Measurements from ENCODE around the gene TRAF3.

- TF ChIP-seq CTCF (IDR thresholded peaks at IDR 0.05 in 8 of 11, conservative IDR thresholded peaks at IDR 0.05 in 3 of 11) (peak; percentile 28 to 76 (median 64)), POLR2AphosphoS5 (IDR thresholded peaks at IDR 0.05) (peak; percentile 7 to 61 (median 41)), POLR2A (IDR thresholded peaks at IDR 0.05) (no peak)
These were observed 140.4 kb downstream of the TRAF3 start for GRCh38 chr14:102917469-102918211.

Data from spleen (tissue), 7 donors.